Kidney (tissue), 14 donors: ENCODE results near the gene PDHB. TPM values are rescaled to one million over a fixed set of nuclear protein-coding genes. Genes with fewer than 3 reads are reported as not detected.

Experiments
- DNase-seq, 5 donors: peaks; one replicate each; pipeline ENCODE4 v3.0.0-alpha.2; 2013 to 2020
- FAIRE-seq: peaks from 2 replicates; lab custom pipeline; 2012; peaks lifted over from hg19 to GRCh38; lab: Jason Lieb, UNC
- H3K27ac ChIP-seq, 2 donors: one replicate each; pipeline ENCODE4 v1.7.0; 2013; ENCODE audit warnings: low read depth in 2 of 2, low read length in 2 of 2, inconsistent platforms in 1 of 2
- H3K27me3 ChIP-seq: one replicate; pipeline ENCODE4 v1.7.1; 2013; ENCODE audit warnings: low read length, inconsistent platforms; ENCODE audit not compliant: control insufficient read depth, insufficient read depth
- H3K36me3 ChIP-seq, 3 donors: one replicate each; pipeline versions ENCODE4 v1.7.0 to v1.7.1; 2013; ENCODE audit warnings: low read length in 3 of 3, control low read depth in 1 of 3, inconsistent platforms in 1 of 3; ENCODE audit not compliant: insufficient read depth in 3 of 3, control insufficient read depth in 2 of 3
- H3K4me1 ChIP-seq, 3 donors: one replicate each; pipeline versions ENCODE4 v1.7.0 to v1.7.1; 2013; ENCODE audit warnings: low read length in 3 of 3, inconsistent platforms in 1 of 3, low read depth in 1 of 3; ENCODE audit not compliant: control insufficient read depth in 2 of 3, insufficient read depth in 2 of 3
- H3K4me3 ChIP-seq, 3 donors: one replicate each; pipeline versions ENCODE4 v1.7.0 to v1.8.1; 2013; ENCODE audit warnings: low read length in 3 of 3, control low read depth in 1 of 3, inconsistent platforms in 1 of 3
- H3K9ac ChIP-seq, 3 donors: one replicate each; pipeline versions ENCODE4 v1.7.0 to v1.7.1; 2013; ENCODE audit warnings: low read length in 3 of 3, control low read depth in 1 of 3, inconsistent platforms in 1 of 3
- H3K9me3 ChIP-seq, 3 donors: one replicate each; pipeline versions ENCODE4 v1.7.0 to v1.7.1; 2013; ENCODE audit warnings: low read length in 3 of 3, control low read depth in 1 of 3, inconsistent platforms in 1 of 3; ENCODE audit not compliant: control insufficient read depth in 2 of 3, insufficient read depth in 1 of 3
- CTCF ChIP-seq: IDR thresholded peaks from 3 replicates; pipeline ENCODE4 v1.5.1; 2012; ENCODE audit warnings: mild to moderate bottlenecking, moderate library complexity, borderline replicate concordance; ENCODE audit not compliant: insufficient read depth; ENCODE audit errors: extremely low read depth
- intact Hi-C: fragments of 100-400 bp; cut with DNase I; formaldehyde crosslinking; loops from one replicate; pipeline ENCODE4 v1.11.1; 2022
- polyA plus RNA-seq: library from polyadenylated mRNA; stranded (reverse); fragments of 350-450 nt; fragmentation: Illumina TruSeq; extraction: RNeasy Lipid Tissue Mini Kit (QIAGEN cat#74804); gene quantifications from one replicate; pipeline ENCODE4 v1.2.3, GENCODE V29; 2014; ENCODE audit warnings: low read depth, low replicate concordance; ENCODE audit not compliant: insufficient read depth
- total RNA-seq: library from RNA; stranded (reverse); fragmentation: NEBNext Ultra II Directional; extraction: Animal tissue kit (Norgen Biotek cat#: 25700); gene quantifications from one replicate; pipeline ENCODE4 v1.2.1, GENCODE V29; 2021
- donor health status: control.
- donor health status: control.
- donor health status: control.
- donor health status: control.
- donor health status: control.
- donor health status: DM: yes; HTN: yes; CAD: no.
- donor health status: Normal renal cell carcinoma (clear cell type).

Gene PDHB
- total and polyA plus RNA-seq, 2 donors from 2014 or later = 71.7 to 138 TPM

- no peak overlapping the region for H3K27ac ChIP-seq
- DNase-seq = no peak
- no peaks in the 10 kb centered on the region for H3K9me3 ChIP-seq
- intact Hi-C loops = no loop called here
- no peak for TF ChIP-seq CTCF
- H3K4me3 ChIP-seq = no peak overlapping the region
- no peak overlapping the region for H3K9ac ChIP-seq
- H3K36me3 ChIP-seq = no peaks in the 10 kb centered on the region
- no peaks in the 10 kb centered on the region for H3K27me3 ChIP-seq
- peaks cover 0 to under 1% (median 0%) of the 10 kb centered on the region in 3 donors for H3K4me1 ChIP-seq
- FAIRE-seq = no peak
Observed at GRCh38 chr3:58480309-58480708, 46.7 kb upstream of the PDHB start.

GRCh38 chr3:58478781-58479180, 45.1 kb upstream of the PDHB start:
- peaks cover 0 to 4% (median 0%) of the 10 kb centered on the region in 3 donors for H3K4me1 ChIP-seq
- H3K27me3 ChIP-seq = no peaks in the 10 kb centered on the region
- H3K4me3 ChIP-seq = peak overlapping the region in 1 of 3 donors; percentile 16
- FAIRE-seq = no peak
- no peak overlapping the region for H3K27ac ChIP-seq
- no peak for DNase-seq
- intact Hi-C loops = no loop called here
- H3K9ac ChIP-seq = no peak overlapping the region
- no peak for TF ChIP-seq CTCF
- no peaks in the 10 kb centered on the region for H3K36me3 ChIP-seq
- H3K9me3 ChIP-seq = no peaks in the 10 kb centered on the region

DNA sequence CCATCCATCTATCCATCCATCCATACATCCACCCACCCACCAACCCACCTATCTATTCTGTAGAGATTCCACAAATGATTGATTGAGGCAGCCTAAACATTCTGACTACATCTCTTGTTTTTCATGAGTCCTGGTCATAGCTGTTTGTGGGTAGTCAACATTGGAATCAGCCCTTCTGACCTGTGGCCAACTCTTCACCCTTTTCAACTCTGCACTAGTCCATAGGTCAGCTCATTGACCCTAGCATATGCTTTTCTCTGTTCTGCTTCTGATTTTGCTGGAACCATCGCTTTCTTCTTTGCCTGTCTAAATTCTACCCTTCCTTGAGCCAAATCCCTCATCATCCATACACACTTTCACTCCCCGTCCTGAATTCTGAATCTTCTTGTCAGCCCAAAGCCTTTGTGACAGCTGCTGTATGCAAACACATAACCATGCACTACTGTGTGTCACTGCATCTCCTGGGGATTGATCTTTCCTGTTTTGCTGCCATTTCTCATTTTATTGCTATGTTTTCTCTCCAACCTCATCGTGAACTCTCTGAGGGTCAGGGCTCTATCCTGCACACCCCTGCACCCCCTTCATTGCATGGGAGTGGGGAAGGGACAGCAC, 41.4 kb upstream of the PDHB start:
- FAIRE-seq = no peak
- no peak overlapping the region for H3K27ac ChIP-seq
- intact Hi-C loops = no loop called here

More for the DNA sequence above, 41.4 kb upstream of the PDHB start:
- no peak for DNase-seq
- Histone ChIP-seq H3K4me1 (peaks cover 0 to 17% (median 10%) of the 10 kb centered on the region in 3 donors), H3K36me3 (no peaks in the 10 kb centered on the region), H3K27me3 (no peaks in the 10 kb centered on the region), H3K9ac (no peak overlapping the region), H3K9me3 (no peaks in the 10 kb centered on the region), H3K4me3 (no peak overlapping the region)
- TF ChIP-seq CTCF = no peak
